Liver (tissue), 2 donors: Measurements from ENCODE around the gene BORCS8.

Source experiments
- HNF4G ChIP-seq: IDR thresholded peaks from 2 replicates; pipeline ENCODE4 v1.6.1; 2016; ENCODE audit warnings: antibody characterized with exemption
- TF ChIP-seq, protein P1 (sequence below): IDR thresholded peaks from 2 replicates; pipeline ENCODE4 v1.6.1; 2016; ENCODE audit warnings: antibody characterized with exemption
- donor health status: healthy.

- TF ChIP-seq, protein P1, sequence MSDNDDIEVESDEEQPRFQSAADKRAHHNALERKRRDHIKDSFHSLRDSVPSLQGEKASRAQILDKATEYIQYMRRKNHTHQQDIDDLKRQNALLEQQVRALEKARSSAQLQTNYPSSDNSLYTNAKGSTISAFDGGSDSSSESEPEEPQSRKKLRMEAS: no peak
- TF ChIP-seq HNF4G: no peak
These were observed 12.2 kb upstream of the BORCS8 start for GRCh38 chr19:19204181-19204580.
